Adrenal gland (tissue), 5 donors: ENCODE measurements around the gene PPM1E.

ENCODE experiments used
- CTCF ChIP-seq, 6 experiments: fragments of 450-650 bp in 4 of 6; fragments of 200-600 bp in 2 of 6; sonication (generic) in 1 of 6; IDR thresholded peaks; 1 replicate in 5 of 6; 2 replicates in 1 of 6; pipeline versions ENCODE4 v1.5.1 to v1.8.0; 2016 to 2021; ENCODE audit warnings: antibody characterized with exemption in 6 of 6, mild to moderate bottlenecking in 2 of 6, moderate library complexity in 1 of 6
- POLR2A ChIP-seq, 2 donors: fragments of 450-650 bp; IDR thresholded peaks; one replicate each; pipeline ENCODE4 v1.6.1; 2017; ENCODE audit warnings: antibody characterized with exemption in 2 of 2, mild to moderate bottlenecking in 2 of 2, moderate library complexity in 1 of 2
- donor health status: DM: no; HTN: no; CAD: no.

DNA sequence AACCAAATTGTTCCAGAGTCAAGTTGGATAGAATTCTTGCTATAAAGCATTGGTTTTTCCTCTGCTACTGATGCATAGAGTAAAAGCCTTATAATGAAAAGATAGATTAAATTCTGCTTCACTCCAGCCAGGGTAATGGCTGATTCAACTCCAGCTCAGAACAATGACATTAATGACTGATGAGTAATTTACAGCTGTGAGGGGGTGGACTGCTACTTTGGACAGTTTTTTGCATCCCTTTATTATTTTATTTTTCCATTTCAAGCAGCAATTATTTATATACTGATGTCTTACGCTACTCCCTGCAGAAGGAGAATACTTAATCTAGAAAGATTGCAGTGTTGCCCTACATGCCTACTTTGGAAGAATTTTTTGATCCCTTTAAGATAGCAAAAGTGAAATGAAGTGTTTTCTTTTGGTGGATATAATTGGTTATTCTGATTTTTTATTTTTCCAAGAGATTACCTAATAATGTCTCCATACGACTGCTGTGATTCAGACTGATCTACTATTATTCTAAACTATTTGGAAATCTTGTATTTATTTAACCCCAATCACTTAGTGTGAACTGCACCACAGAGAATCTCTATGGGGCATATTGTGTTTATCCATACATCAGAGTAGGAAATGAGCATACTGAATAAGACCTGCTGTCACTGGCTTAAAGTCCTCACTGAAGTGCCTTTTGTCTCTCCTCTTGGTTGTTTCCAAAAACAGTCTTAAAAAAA is 201.5 kb downstream of the PPM1E start:
- TF ChIP-seq POLR2A (IDR thresholded peaks at IDR 0.05) (no peak), CTCF (IDR thresholded peaks at IDR 0.05) (no peak)
